RWPE1 (cell line): ENCODE measurements around the gene ZNF107.

Experiments used
- CTCF ChIA-PET: fragments of 350-600 bp; sonication (Branson Sonifier 250); formaldehyde crosslinking; extraction: SDS; loops from one replicate; lab custom pipeline; 2021; lab: Yijun Ruan, JAX
- POLR2A ChIA-PET: fragments of 400-600 bp; formaldehyde crosslinking; extraction: SDS; loops from one replicate; lab custom pipeline; 2020; ENCODE audit warnings: antibody characterized with exemption; ENCODE audit not compliant: low non-redundant PET; lab: Yijun Ruan, JAX
- DNase-seq: peaks from one replicate; pipeline ENCODE4 v3.0.0; 2012; ENCODE audit warnings: low spot score
- H3K27ac ChIP-seq: fragments of 450-650 bp; 2 replicates; pipeline ENCODE4 v1.5.1; 2017
- TF ChIP-seq, protein P1 (sequence below): fragments of 450-650 bp; conservative IDR thresholded peaks from 2 replicates; pipeline ENCODE4 v1.5.1; 2017; ENCODE audit warnings: low read depth, mild to moderate bottlenecking

ZNF107 gene

DNA sequence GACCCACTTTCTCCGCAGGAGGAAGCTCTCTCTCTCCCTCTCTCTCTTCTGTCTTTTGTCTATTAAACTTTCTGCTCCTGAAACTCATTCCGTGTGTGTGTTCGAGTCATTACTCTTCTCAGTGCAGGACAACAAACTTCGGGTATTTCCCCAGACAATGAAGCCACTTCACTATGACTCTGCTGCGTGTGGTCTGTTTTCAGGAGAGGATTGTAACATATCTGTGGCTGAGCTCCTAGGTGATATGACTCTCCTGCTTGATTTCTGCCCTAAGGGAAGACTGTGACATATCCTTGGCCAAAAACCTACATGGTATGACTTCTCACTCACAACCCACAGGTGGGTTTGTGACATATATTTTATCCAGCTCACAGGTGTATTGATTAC is 39.9 kb upstream of the ZNF107 start:
- ChIA-PET POLR2A (no interaction called here), CTCF (no interaction called here)
- DNase-seq = no peak
- H3K27ac ChIP-seq = no peak overlapping the region
- TF ChIP-seq, protein P1, sequence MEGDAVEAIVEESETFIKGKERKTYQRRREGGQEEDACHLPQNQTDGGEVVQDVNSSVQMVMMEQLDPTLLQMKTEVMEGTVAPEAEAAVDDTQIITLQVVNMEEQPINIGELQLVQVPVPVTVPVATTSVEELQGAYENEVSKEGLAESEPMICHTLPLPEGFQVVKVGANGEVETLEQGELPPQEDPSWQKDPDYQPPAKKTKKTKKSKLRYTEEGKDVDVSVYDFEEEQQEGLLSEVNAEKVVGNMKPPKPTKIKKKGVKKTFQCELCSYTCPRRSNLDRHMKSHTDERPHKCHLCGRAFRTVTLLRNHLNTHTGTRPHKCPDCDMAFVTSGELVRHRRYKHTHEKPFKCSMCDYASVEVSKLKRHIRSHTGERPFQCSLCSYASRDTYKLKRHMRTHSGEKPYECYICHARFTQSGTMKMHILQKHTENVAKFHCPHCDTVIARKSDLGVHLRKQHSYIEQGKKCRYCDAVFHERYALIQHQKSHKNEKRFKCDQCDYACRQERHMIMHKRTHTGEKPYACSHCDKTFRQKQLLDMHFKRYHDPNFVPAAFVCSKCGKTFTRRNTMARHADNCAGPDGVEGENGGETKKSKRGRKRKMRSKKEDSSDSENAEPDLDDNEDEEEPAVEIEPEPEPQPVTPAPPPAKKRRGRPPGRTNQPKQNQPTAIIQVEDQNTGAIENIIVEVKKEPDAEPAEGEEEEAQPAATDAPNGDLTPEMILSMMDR = no peak

DNA sequence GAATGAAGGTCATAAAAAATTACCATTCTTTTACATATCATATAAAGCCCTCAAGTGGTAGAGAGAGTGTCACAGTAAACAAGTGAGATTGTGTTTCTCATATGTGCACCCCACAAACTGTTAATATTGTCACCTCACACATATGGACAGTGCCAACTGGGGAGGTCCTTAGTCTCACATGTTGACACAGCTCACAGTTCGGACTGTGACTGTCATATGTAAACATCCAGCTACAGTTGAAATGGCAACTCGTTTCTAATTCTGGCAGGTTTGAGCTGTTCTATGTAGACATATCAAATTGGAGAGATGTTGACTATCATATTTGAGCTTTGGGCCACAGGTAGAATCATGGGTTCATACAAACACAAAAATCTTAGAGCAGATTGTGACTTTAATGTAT is 39.4 kb upstream of the ZNF107 start:
- no peak for DNase-seq
- CTCF ChIA-PET = no interaction called here
- TF ChIP-seq, protein P1 = no peak
- no peak overlapping the region for H3K27ac ChIP-seq
- POLR2A ChIA-PET = no interaction called here

- H3K27ac ChIP-seq = no peak overlapping the region
- DNase-seq = no peak
- CTCF ChIA-PET = no interaction called here
- TF ChIP-seq, protein P1 = no peak
- POLR2A ChIA-PET = no interaction called here
These were observed 37.7 kb upstream of the ZNF107 start for GRCh38 chr7:64628192-64628591.

GRCh38 chr7:64628721-64629120 is 37.2 kb upstream of the ZNF107 start:
- POLR2A ChIA-PET = no interaction called here
- TF ChIP-seq, protein P1 = no peak
- H3K27ac ChIP-seq = no peak overlapping the region
- CTCF ChIA-PET = no interaction called here
- DNase-seq = no peak

- TF ChIP-seq, protein P1 = peak; percentile 45
- CTCF ChIA-PET = interaction anchor here (0.6 kb wide), 4 partner anchors 9 to 433 kb away, joined by 3 to 5 read pairs (median 3); no protein-coding TSS in a partner anchor
- H3K27ac ChIP-seq = no peak overlapping the region
- DNase-seq = peak; percentile 14
- POLR2A ChIA-PET = no interaction called here
These were observed 35.4 kb upstream of the ZNF107 start for GRCh38 chr7:64630496-64630895.

DNA sequence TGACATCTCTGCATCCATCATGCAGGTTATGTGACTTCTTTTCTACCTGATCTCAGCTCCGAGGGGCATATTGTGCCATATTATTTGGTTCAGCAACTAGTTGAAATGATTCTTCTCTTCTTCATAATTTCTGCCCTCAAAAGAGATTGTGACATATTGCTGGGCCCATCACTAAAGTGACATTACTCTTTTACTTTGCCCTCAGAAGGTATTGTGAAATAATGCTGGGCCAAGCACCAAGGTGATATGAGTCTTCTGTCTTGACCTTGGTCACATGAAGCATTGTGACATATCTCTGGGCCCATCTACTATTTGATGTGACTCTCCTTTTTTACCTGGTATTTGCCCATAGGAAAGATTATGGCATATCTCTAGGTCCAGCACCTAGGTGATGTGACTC is 33.9 kb upstream of the ZNF107 start:
- POLR2A ChIA-PET = no interaction called here
- no peak for DNase-seq
- TF ChIP-seq, protein P1 = no peak
- no peak overlapping the region for H3K27ac ChIP-seq
- CTCF ChIA-PET = no interaction called here

- POLR2A ChIA-PET = no interaction called here
- TF ChIP-seq, protein P1 = no peak
- CTCF ChIA-PET = no interaction called here
- DNase-seq = no peak
- no peak overlapping the region for H3K27ac ChIP-seq
These were observed 32.5 kb upstream of the ZNF107 start for GRCh38 chr7:64633401-64633800.
